Neuronal stem cell (in vitro differentiated cells): Measurements from ENCODE around the gene ANAPC7.
"Not testable (repeated sequence)": the region's sequence is repeated elsewhere in the genome, so short reads cannot be mapped to it uniquely, and the experiment has no call there.

ENCODE experiments used
- DNase-seq: peaks from one replicate; pipeline ENCODE4 v3.0.0-alpha.2; 2013; ENCODE audit warnings: low spot score
- H2AFZ ChIP-seq: one replicate; pipeline ENCODE4 v1.6.1; 2013; ENCODE audit warnings: mild to moderate bottlenecking, low read length, inconsistent platforms
- H2AK5ac ChIP-seq: 2 replicates; pipeline ENCODE4 v1.6.1; 2013; ENCODE audit warnings: low read depth, mild to moderate bottlenecking, inconsistent platforms, low read length, moderate library complexity, mixed read lengths
- H2BK120ac ChIP-seq: 2 replicates; pipeline ENCODE4 v1.6.1; 2013; ENCODE audit warnings: low read depth, mild to moderate bottlenecking, inconsistent platforms, low read length, moderate library complexity, mixed read lengths
- H2BK12ac ChIP-seq: one replicate; pipeline ENCODE4 v1.6.1; 2013; ENCODE audit warnings: low read length, inconsistent platforms
- H2BK15ac ChIP-seq: 2 replicates; pipeline ENCODE4 v1.6.1; 2013; ENCODE audit warnings: mild to moderate bottlenecking, low read length, inconsistent platforms, mixed read lengths
- H2BK5ac ChIP-seq: one replicate; pipeline ENCODE4 v1.6.1; 2013; ENCODE audit warnings: inconsistent platforms, mild to moderate bottlenecking, low read length, moderate library complexity
- H3K14ac ChIP-seq: one replicate; pipeline ENCODE4 v1.6.1; 2013; ENCODE audit warnings: low read length, inconsistent platforms
- H3K18ac ChIP-seq: 2 replicates; pipeline ENCODE4 v1.6.1; 2013; ENCODE audit warnings: low read length, inconsistent platforms
- H3K23ac ChIP-seq: 2 replicates; pipeline ENCODE4 v1.6.1; 2013; ENCODE audit warnings: low read depth, mild to moderate bottlenecking, mixed read lengths, low read length, inconsistent platforms; ENCODE audit not compliant: poor library complexity
- H3K27ac ChIP-seq: replicated peaks from 3 replicates; pipeline ENCODE4 v1.5.1; 2013; ENCODE audit warnings: low read length, inconsistent platforms
- H3K27me3 ChIP-seq, 3 experiments: 2 replicates each; pipeline ENCODE4 v1.6.1; 2013; ENCODE audit warnings: low read length in 3 of 3, mild to moderate bottlenecking in 2 of 3, inconsistent platforms in 1 of 3, low read depth in 1 of 3, mixed read lengths in 1 of 3, moderate library complexity in 1 of 3; ENCODE audit not compliant: control insufficient read depth in 3 of 3, insufficient read depth in 3 of 3
- H3K36me3 ChIP-seq, 2 donors: replicated peaks in 1 of 2; 2 replicates each; pipeline ENCODE4 v1.6.1; 2013; ENCODE audit warnings: low read length in 2 of 2; ENCODE audit not compliant: control insufficient read depth in 2 of 2, insufficient read depth in 2 of 2
- H3K4ac ChIP-seq: 2 replicates; pipeline ENCODE4 v1.6.1; 2013; ENCODE audit warnings: inconsistent platforms, mild to moderate bottlenecking, low read length, moderate library complexity
- H3K4me1 ChIP-seq, 2 donors: 1 replicate in 1 of 2; 2 replicates in 1 of 2; pipeline ENCODE4 v1.6.1; 2013; ENCODE audit warnings: low read length in 2 of 2, low read depth in 1 of 2; ENCODE audit not compliant: control insufficient read depth in 2 of 2, insufficient read depth in 1 of 2
- H3K4me2 ChIP-seq: one replicate; pipeline ENCODE4 v1.6.1; 2013; ENCODE audit warnings: mild to moderate bottlenecking, low read length, inconsistent platforms; ENCODE audit not compliant: insufficient read depth, poor library complexity, severe bottlenecking
- H3K4me3 ChIP-seq, 2 donors: 2 replicates each; pipeline ENCODE4 v1.5.1; 2013; ENCODE audit warnings: low read length in 2 of 2, mild to moderate bottlenecking in 2 of 2, inconsistent platforms in 1 of 2, moderate library complexity in 1 of 2
- H3K79me1 ChIP-seq: one replicate; pipeline ENCODE4 v1.6.1; 2013; ENCODE audit warnings: low read depth, mild to moderate bottlenecking, inconsistent platforms, low read length, moderate library complexity
- H3K9ac ChIP-seq: one replicate; pipeline ENCODE4 v1.6.1; 2013; ENCODE audit warnings: mild to moderate bottlenecking, low read depth, low read length, inconsistent platforms; ENCODE audit not compliant: poor library complexity
- H3K9me3 ChIP-seq, 2 donors: replicated peaks in 1 of 2; 2 replicates each; pipeline versions ENCODE3 to v1.6.1; 2013; ENCODE audit warnings: low read length in 2 of 2, mild to moderate bottlenecking in 2 of 2, inconsistent platforms in 1 of 2, low read depth in 1 of 2, mixed read lengths in 1 of 2, moderate library complexity in 1 of 2; ENCODE audit not compliant: control insufficient read depth in 2 of 2, insufficient read depth in 1 of 2
- H4K8ac ChIP-seq: one replicate; pipeline ENCODE4 v1.6.1; 2013; ENCODE audit warnings: low read depth, mild to moderate bottlenecking, inconsistent platforms, low read length, moderate library complexity
- H4K91ac ChIP-seq: one replicate; pipeline ENCODE4 v1.6.1; 2013; ENCODE audit warnings: low read length, low read depth, mild to moderate bottlenecking, inconsistent platforms; ENCODE audit not compliant: poor library complexity
- WGBS, 2 donors: extraction: QIAGEN DNeasy Blood & Tissue Kit; methylation state at CpG; one replicate each; pipeline ENCODE4 v1.1.7; 2013; ENCODE audit warnings: missing lambda C conversion rate in 2 of 2, mixed read lengths in 1 of 2; ENCODE audit not compliant: insufficient read length in 2 of 2, insufficient replicate concordance in 1 of 2; ENCODE audit errors: extremely low coverage in 2 of 2; 5-methylcytosine and 5-hydroxymethylcytosine counted together

Gene ANAPC7

DNA sequence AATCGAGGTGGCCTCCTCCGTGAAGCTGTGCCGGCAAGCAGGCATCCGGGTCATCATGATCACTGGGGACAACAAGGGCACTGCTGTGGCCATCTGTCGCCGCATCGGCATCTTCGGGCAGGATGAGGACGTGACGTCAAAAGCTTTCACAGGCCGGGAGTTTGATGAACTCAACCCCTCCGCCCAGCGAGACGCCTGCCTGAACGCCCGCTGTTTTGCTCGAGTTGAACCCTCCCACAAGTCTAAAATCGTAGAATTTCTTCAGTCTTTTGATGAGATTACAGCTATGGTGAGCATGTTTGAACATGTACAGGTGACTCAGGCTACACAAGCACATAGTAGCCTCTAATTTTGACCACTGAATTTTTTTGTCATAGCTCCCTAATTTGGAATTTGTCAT, 62.8 kb downstream of the ANAPC7 start:
- no peaks in the 10 kb centered on the region for H3K79me1 ChIP-seq
- no peak overlapping the region for H2AK5ac ChIP-seq
- H3K4me2 ChIP-seq, result no peak overlapping the region
- peaks cover 69 to 100% of the 10 kb centered on the region in 2 donors for H3K36me3 ChIP-seq
- no peak overlapping the region for H2BK120ac ChIP-seq
- H3K27me3 ChIP-seq, result no peaks in the 10 kb centered on the region
- H2BK12ac ChIP-seq, result no peak overlapping the region
- H3K9me3 ChIP-seq, result no peaks in the 10 kb centered on the region
- no peak overlapping the region for H3K23ac ChIP-seq
- no peak overlapping the region for H2AFZ ChIP-seq
- no peak overlapping the region for H3K18ac ChIP-seq
- H3K14ac ChIP-seq, result no peak overlapping the region
- peak overlapping the region; percentile 5 for H3K9ac ChIP-seq
- H3K4me1 ChIP-seq, result no peaks in the 10 kb centered on the region
- no peak overlapping the region for H4K8ac ChIP-seq
- DNase-seq, result no peak
- WGBS, 2 donors, result no CpG with 5 or more reads among the region's 18 CpGs
- no peak overlapping the region for H2BK15ac ChIP-seq
- H4K91ac ChIP-seq, result no peak overlapping the region
- H3K27ac ChIP-seq, result no peak overlapping the region
- peak overlapping the region; percentile 31 for H2BK5ac ChIP-seq
- H3K4ac ChIP-seq, result no peak overlapping the region
- H3K4me3 ChIP-seq, result no peak overlapping the region

DNA sequence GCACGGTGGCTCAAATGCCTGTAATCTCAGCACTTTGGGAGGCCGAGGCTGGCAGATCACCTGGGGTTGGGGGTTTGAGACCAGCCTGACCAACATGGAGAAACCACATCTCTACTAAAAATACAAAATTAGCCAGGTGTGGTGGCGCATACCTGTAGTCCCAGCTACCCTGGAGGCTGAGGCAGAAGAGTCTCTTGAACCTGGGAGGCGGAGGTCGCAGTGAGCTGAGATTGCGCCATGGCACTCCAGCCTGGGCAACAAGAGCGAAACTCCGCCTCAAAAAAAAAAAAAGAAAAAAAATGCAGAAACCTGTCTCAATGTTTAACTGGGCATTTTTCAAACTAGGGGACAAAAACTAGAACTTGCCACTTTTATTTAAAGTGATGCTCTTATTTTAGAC, 63.2 kb downstream of the ANAPC7 start:
- not testable (repeated sequence) for H2AFZ ChIP-seq, H3K4me1 ChIP-seq, H3K18ac ChIP-seq, H3K14ac ChIP-seq, H2BK120ac ChIP-seq, H2AK5ac ChIP-seq, H4K8ac ChIP-seq, H3K27me3 ChIP-seq, H4K91ac ChIP-seq, H3K9ac ChIP-seq, H2BK12ac ChIP-seq, H3K4me3 ChIP-seq, H2BK15ac ChIP-seq, H3K9me3 ChIP-seq, H3K4ac ChIP-seq, H3K79me1 ChIP-seq, H3K23ac ChIP-seq, DNase-seq, H3K27ac ChIP-seq, H3K4me2 ChIP-seq
- Histone ChIP-seq H3K36me3 (peaks cover 69 to 100% of the 10 kb centered on the region in 2 donors), H2BK5ac (peak overlapping the region; percentile 31)
- no CpG with 5 or more reads among the region's 8 CpGs for WGBS, 2 donors

DNA sequence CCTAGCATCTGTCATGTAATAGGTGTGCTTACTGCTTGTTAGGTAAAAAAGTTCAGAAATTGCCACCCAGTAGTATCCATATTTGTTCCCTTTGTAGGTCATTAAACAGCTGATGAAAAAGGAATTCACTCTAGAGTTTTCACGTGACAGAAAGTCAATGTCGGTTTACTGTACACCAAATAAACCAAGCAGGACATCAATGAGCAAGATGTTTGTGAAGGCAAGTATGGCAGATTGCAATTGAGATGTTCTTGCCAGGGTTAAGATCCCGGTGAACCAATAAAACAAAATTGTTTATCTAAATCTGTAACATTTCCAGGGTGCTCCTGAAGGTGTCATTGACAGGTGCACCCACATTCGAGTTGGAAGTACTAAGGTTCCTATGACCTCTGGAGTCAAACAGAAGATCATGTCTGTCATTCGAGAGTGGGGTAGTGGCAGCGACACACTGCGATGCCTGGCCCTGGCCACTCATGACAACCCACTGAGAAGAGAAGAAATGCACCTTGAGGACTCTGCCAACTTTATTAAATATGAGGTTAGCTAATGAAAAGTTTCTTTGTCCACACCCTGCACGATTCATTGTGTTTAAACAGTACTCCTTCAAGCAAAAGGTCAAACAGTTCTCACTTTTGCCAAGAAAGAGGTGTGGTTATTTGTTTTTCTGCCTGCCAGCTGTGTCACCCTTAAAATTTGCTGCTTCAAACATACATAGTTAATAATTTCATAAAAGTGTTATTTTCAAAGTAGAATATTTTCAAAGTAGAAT, 64.1 kb downstream of the ANAPC7 start:
- Histone ChIP-seq H3K4ac (no peak overlapping the region), H2AFZ (no peak overlapping the region), H3K18ac (no peak overlapping the region), H4K8ac (no peak overlapping the region), H2AK5ac (no peak overlapping the region), H3K9me3 (no peaks in the 10 kb centered on the region), H3K27ac (no peak overlapping the region), H2BK15ac (no peak overlapping the region), H3K79me1 (no peaks in the 10 kb centered on the region), H3K4me3 (no peak overlapping the region), H3K36me3 (peaks cover 66 to 100% of the 10 kb centered on the region in 2 donors), H3K9ac (no peak overlapping the region), H3K27me3 (no peaks in the 10 kb centered on the region), H2BK5ac (no peak overlapping the region), H2BK12ac (no peak overlapping the region), H4K91ac (no peak overlapping the region), H3K23ac (no peak overlapping the region), H3K4me2 (no peak overlapping the region), H3K4me1 (no peaks in the 10 kb centered on the region), H3K14ac (no peak overlapping the region), H2BK120ac (no peak overlapping the region)
- DNase-seq, result no peak
- no CpG with 5 or more reads among the region's 8 CpGs for WGBS, 2 donors

DNA sequence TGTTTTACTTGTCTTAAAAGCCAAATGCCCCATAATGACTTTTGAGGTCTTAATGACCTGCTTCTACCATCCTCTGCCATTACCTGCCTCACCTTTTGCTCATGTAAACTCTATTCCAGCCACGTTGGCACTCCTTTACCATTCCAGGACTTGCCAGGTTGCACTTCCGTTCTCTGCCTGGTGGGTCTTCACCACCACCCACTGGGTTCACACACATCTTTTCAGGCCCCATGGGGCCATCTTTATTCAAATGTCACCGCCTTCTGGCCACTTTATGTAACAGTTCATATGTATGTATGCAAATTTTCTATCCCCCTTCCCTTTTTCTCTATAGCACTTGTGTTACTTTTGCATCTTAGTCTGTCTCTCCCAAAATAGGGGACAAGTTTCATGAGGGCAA, 64.8 kb downstream of the ANAPC7 start:
- no peak overlapping the region for H2BK15ac ChIP-seq
- no peak overlapping the region for H2BK120ac ChIP-seq
- no peak overlapping the region for H2AFZ ChIP-seq
- no CpG with 5 or more reads among the region's 3 CpGs for WGBS, 2 donors
- H3K27ac ChIP-seq, result no peak overlapping the region
- no peak overlapping the region for H2BK12ac ChIP-seq
- no peaks in the 10 kb centered on the region for H3K79me1 ChIP-seq
- no peak for DNase-seq
- no peaks in the 10 kb centered on the region for H3K4me1 ChIP-seq
- H3K27me3 ChIP-seq, result no peaks in the 10 kb centered on the region
- no peak overlapping the region for H3K4ac ChIP-seq
- no peak overlapping the region for H4K8ac ChIP-seq
- no peak overlapping the region for H3K14ac ChIP-seq
- H3K9ac ChIP-seq, result no peak overlapping the region
- H4K91ac ChIP-seq, result no peak overlapping the region
- no peak overlapping the region for H2BK5ac ChIP-seq
- no peak overlapping the region for H3K18ac ChIP-seq
- H3K4me2 ChIP-seq, result no peak overlapping the region
- peaks cover 64 to 100% of the 10 kb centered on the region in 2 donors for H3K36me3 ChIP-seq
- H3K4me3 ChIP-seq, result no peak overlapping the region
- H3K23ac ChIP-seq, result no peak overlapping the region
- no peaks in the 10 kb centered on the region for H3K9me3 ChIP-seq
- H2AK5ac ChIP-seq, result no peak overlapping the region
